SK-N-SH treated with all-trans-retinoic acid at 6 μM for 48 hours (cell line): ENCODE measurements around the gene DUSP18.

Experiments
- ATAC-seq: fragments of 200-7000 bp; cut with Tn5 transposase; 3 replicates; pipeline ENCODE4 v1.9.1; 2020; ENCODE audit warnings: mild to moderate bottlenecking, moderate library complexity
- ARNTL ChIP-seq: fragments of 450-650 bp; formaldehyde crosslinking; IDR thresholded peaks from 2 replicates; pipeline ENCODE4 v1.5.0; 2020; ENCODE audit warnings: low read depth, mild to moderate bottlenecking, moderate library complexity, borderline replicate concordance
- BACH2 ChIP-seq: fragments of 250-450 bp; sonication (Bioruptor Pico); IDR thresholded peaks from 2 replicates; pipeline ENCODE4 v1.9.0; 2021; ENCODE audit warnings: mild to moderate bottlenecking, borderline replicate concordance
- CSDC2 ChIP-seq: fragments of 250-450 bp; sonication (Bioruptor Pico); IDR thresholded peaks from 2 replicates; pipeline ENCODE4 v1.5.0; 2020; ENCODE audit warnings: mild to moderate bottlenecking, moderate library complexity
- ESRRG ChIP-seq: fragments of 250-450 bp; sonication (Bioruptor Pico); IDR thresholded peaks from 2 replicates; pipeline ENCODE4 v1.6.1; 2021; ENCODE audit warnings: mild to moderate bottlenecking
- GLIS3 ChIP-seq: fragments of 250-450 bp; sonication (Bioruptor Pico); IDR thresholded peaks from 2 replicates; pipeline ENCODE4 v1.5.0; 2020; ENCODE audit warnings: mild to moderate bottlenecking, moderate library complexity
- ISL1 ChIP-seq: fragments of 250-450 bp; sonication (Bioruptor Pico); IDR thresholded peaks from 2 replicates; pipeline ENCODE4 v2.1.2; 2022; ENCODE audit warnings: mild to moderate bottlenecking, moderate library complexity
- OSR1 ChIP-seq: fragments of 250-450 bp; sonication (Bioruptor Pico); IDR thresholded peaks from 2 replicates; pipeline ENCODE4 v1.8.0; 2022; ENCODE audit warnings: moderate library complexity, mild to moderate bottlenecking, inconsistent platforms
- PPARA ChIP-seq: fragments of 250-450 bp; sonication (Bioruptor Pico); IDR thresholded peaks from 2 replicates; pipeline ENCODE4 v1.5.0; 2020; ENCODE audit warnings: mild to moderate bottlenecking, borderline replicate concordance
- RARB ChIP-seq: fragments of 250-450 bp; sonication (Bioruptor Pico); IDR thresholded peaks from 2 replicates; pipeline ENCODE4 v1.8.0; 2021; ENCODE audit warnings: mild to moderate bottlenecking, moderate library complexity
- SNAI2 ChIP-seq: fragments of 250-450 bp; sonication (Bioruptor Pico); IDR thresholded peaks from 2 replicates; pipeline ENCODE4 v1.5.0; 2020; ENCODE audit warnings: mild to moderate bottlenecking, moderate library complexity
- TCF4 ChIP-seq: fragments of 250-450 bp; sonication (Bioruptor Pico); IDR thresholded peaks from 2 replicates; pipeline ENCODE4 v1.8.0; 2021; ENCODE audit warnings: mild to moderate bottlenecking, moderate library complexity, borderline replicate concordance
- TOX ChIP-seq: fragments of 250-450 bp; sonication (Bioruptor Pico); IDR thresholded peaks from 2 replicates; pipeline ENCODE4 v1.8.0; 2021; ENCODE audit warnings: mild to moderate bottlenecking, moderate library complexity, borderline replicate concordance
- ZFP3 ChIP-seq: fragments of 250-450 bp; sonication (Bioruptor Pico); IDR thresholded peaks from 2 replicates; pipeline ENCODE4 v1.5.0; 2020; ENCODE audit warnings: mild to moderate bottlenecking, moderate library complexity
- ZNF565 ChIP-seq: fragments of 450-650 bp; formaldehyde crosslinking; conservative IDR thresholded peaks from 2 replicates; pipeline ENCODE4 v1.5.0; 2020; ENCODE audit warnings: low read depth, mild to moderate bottlenecking, moderate library complexity
- ZNF70 ChIP-seq: fragments of 450-650 bp; formaldehyde crosslinking; IDR thresholded peaks from 2 replicates; pipeline ENCODE4 v1.5.0; 2020; ENCODE audit warnings: mild to moderate bottlenecking, moderate library complexity
- TF ChIP-seq, protein P1 (sequence below): fragments of 250-450 bp; sonication (Bioruptor Pico); IDR thresholded peaks from 2 replicates; pipeline ENCODE4 v1.5.1; 2020; ENCODE audit warnings: low read depth, mild to moderate bottlenecking, moderate library complexity
- TF ChIP-seq, protein P2 (sequence below): fragments of 250-450 bp; sonication (Bioruptor Pico); IDR thresholded peaks from 2 replicates; pipeline ENCODE4 v1.8.0; 2021; ENCODE audit warnings: low read depth, mild to moderate bottlenecking, moderate library complexity, borderline replicate concordance
- TF ChIP-seq, protein P3 (sequence below): fragments of 250-450 bp; sonication (Bioruptor Pico); IDR thresholded peaks from 2 replicates; pipeline ENCODE4 v1.8.0; 2020; ENCODE audit warnings: mild to moderate bottlenecking, moderate library complexity, borderline replicate concordance
- TF ChIP-seq, protein P4 (sequence below): fragments of 250-450 bp; sonication (Bioruptor Pico); IDR thresholded peaks from 2 replicates; pipeline ENCODE4 v1.5.1; 2021; ENCODE audit warnings: mild to moderate bottlenecking, moderate library complexity
- TF ChIP-seq, protein P5 (sequence below): fragments of 250-450 bp; sonication (Bioruptor Pico); IDR thresholded peaks from 2 replicates; pipeline ENCODE4 v1.5.0; 2020; ENCODE audit warnings: mild to moderate bottlenecking, moderate library complexity

DUSP18 gene

DNA sequence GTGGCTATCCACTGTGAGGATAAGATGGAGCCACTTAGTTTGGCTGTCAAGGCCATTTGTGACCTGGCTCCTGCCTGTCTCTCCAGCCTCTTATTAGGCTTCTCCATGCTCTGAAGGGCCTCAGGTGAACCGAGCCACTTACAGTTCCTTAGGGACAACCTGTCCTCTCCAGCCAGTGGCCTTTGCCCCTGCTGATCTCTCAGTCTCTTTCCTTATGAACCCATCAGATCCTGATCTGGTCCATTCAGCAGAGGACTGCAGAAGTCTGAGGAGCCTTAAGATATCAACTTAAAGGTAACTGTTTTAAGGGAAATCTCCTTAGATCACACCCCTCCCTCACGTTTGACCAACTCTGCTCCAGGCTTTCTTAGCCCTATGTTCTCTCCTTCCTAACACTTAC, 2.4 kb downstream of the DUSP18 start:
- no peak for ATAC-seq
- TF ChIP-seq TOX (CRISPR knock-in tag) (no peak), SNAI2 (CRISPR knock-in tag) (no peak), ZNF565 (CRISPR knock-in tag) (no peak)

- ATAC-seq = no peak
- TF ChIP-seq BACH2 (CRISPR knock-in tag) (no peak), RARB (CRISPR knock-in tag) (no peak), OSR1 (CRISPR knock-in tag) (no peak), PPARA (CRISPR knock-in tag) (no peak), ZFP3 (CRISPR knock-in tag) (no peak), CSDC2 (CRISPR knock-in tag) (no peak), ISL1 (CRISPR knock-in tag) (no peak)
- TF ChIP-seq, protein P1, sequence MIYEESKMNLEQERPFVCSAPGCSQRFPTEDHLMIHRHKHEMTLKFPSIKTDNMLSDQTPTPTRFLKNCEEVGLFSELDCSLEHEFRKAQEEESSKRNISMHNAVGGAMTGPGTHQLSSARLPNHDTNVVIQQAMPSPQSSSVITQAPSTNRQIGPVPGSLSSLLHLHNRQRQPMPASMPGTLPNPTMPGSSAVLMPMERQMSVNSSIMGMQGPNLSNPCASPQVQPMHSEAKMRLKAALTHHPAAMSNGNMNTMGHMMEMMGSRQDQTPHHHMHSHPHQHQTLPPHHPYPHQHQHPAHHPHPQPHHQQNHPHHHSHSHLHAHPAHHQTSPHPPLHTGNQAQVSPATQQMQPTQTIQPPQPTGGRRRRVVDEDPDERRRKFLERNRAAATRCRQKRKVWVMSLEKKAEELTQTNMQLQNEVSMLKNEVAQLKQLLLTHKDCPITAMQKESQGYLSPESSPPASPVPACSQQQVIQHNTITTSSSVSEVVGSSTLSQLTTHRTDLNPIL (CRISPR knock-in tag) = no peak
- TF ChIP-seq, protein P2, sequence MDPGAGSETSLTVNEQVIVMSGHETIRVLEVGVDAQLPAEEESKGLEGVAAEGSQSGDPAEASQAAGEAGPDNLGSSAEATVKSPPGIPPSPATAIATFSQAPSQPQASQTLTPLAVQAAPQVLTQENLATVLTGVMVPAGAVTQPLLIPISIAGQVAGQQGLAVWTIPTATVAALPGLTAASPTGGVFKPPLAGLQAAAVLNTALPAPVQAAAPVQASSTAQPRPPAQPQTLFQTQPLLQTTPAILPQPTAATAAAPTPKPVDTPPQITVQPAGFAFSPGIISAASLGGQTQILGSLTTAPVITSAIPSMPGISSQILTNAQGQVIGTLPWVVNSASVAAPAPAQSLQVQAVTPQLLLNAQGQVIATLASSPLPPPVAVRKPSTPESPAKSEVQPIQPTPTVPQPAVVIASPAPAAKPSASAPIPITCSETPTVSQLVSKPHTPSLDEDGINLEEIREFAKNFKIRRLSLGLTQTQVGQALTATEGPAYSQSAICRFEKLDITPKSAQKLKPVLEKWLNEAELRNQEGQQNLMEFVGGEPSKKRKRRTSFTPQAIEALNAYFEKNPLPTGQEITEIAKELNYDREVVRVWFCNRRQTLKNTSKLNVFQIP (CRISPR knock-in tag) = no peak
- TF ChIP-seq, protein P3, sequence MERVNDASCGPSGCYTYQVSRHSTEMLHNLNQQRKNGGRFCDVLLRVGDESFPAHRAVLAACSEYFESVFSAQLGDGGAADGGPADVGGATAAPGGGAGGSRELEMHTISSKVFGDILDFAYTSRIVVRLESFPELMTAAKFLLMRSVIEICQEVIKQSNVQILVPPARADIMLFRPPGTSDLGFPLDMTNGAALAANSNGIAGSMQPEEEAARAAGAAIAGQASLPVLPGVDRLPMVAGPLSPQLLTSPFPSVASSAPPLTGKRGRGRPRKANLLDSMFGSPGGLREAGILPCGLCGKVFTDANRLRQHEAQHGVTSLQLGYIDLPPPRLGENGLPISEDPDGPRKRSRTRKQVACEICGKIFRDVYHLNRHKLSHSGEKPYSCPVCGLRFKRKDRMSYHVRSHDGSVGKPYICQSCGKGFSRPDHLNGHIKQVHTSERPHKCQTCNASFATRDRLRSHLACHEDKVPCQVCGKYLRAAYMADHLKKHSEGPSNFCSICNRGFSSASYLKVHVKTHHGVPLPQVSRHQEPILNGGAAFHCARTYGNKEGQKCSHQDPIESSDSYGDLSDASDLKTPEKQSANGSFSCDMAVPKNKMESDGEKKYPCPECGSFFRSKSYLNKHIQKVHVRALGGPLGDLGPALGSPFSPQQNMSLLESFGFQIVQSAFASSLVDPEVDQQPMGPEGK = no peak
Observed at GRCh38 chr22:30664798-30665197, 2.9 kb downstream of the DUSP18 start.

DNA sequence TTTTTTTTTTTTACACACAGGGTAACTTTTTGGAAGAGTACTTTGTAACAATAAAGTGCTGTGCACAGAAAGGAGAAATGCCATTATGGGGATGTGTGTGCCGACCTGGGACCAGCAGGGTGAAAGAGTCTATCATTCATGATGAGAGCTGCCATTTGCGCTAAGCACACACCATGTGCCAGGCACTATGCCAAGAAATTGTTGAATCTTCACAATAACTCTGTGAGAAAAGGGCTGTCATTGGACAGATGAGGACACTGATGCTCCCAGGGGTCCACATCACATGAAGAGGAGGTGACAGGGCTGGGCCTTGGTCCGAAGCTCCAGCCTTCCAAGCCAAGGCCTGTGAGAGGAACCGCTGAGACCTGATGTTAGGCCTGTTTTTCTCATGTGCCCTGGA, 5.6 kb downstream of the DUSP18 start:
- TF ChIP-seq PPARA (CRISPR knock-in tag) (no peak), ZFP3 (CRISPR knock-in tag) (no peak), CSDC2 (CRISPR knock-in tag) (no peak), BACH2 (CRISPR knock-in tag) (no peak), ZNF565 (CRISPR knock-in tag) (no peak), TCF4 (no peak), ZNF70 (CRISPR knock-in tag) (no peak), RARB (CRISPR knock-in tag) (no peak), TOX (CRISPR knock-in tag) (no peak), ESRRG (CRISPR knock-in tag) (no peak)
- TF ChIP-seq, protein P4, sequence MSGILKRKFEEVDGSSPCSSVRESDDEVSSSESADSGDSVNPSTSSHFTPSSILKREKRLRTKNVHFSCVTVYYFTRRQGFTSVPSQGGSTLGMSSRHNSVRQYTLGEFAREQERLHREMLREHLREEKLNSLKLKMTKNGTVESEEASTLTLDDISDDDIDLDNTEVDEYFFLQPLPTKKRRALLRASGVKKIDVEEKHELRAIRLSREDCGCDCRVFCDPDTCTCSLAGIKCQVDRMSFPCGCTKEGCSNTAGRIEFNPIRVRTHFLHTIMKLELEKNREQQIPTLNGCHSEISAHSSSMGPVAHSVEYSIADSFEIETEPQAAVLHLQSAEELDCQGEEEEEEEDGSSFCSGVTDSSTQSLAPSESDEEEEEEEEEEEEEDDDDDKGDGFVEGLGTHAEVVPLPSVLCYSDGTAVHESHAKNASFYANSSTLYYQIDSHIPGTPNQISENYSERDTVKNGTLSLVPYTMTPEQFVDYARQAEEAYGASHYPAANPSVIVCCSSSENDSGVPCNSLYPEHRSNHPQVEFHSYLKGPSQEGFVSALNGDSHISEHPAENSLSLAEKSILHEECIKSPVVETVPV (CRISPR knock-in tag) = no peak
- TF ChIP-seq, protein P5, sequence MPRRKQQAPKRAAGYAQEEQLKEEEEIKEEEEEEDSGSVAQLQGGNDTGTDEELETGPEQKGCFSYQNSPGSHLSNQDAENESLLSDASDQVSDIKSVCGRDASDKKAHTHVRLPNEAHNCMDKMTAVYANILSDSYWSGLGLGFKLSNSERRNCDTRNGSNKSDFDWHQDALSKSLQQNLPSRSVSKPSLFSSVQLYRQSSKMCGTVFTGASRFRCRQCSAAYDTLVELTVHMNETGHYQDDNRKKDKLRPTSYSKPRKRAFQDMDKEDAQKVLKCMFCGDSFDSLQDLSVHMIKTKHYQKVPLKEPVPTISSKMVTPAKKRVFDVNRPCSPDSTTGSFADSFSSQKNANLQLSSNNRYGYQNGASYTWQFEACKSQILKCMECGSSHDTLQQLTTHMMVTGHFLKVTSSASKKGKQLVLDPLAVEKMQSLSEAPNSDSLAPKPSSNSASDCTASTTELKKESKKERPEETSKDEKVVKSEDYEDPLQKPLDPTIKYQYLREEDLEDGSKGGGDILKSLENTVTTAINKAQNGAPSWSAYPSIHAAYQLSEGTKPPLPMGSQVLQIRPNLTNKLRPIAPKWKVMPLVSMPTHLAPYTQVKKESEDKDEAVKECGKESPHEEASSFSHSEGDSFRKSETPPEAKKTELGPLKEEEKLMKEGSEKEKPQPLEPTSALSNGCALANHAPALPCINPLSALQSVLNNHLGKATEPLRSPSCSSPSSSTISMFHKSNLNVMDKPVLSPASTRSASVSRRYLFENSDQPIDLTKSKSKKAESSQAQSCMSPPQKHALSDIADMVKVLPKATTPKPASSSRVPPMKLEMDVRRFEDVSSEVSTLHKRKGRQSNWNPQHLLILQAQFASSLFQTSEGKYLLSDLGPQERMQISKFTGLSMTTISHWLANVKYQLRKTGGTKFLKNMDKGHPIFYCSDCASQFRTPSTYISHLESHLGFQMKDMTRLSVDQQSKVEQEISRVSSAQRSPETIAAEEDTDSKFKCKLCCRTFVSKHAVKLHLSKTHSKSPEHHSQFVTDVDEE (CRISPR knock-in tag) = no peak

DNA sequence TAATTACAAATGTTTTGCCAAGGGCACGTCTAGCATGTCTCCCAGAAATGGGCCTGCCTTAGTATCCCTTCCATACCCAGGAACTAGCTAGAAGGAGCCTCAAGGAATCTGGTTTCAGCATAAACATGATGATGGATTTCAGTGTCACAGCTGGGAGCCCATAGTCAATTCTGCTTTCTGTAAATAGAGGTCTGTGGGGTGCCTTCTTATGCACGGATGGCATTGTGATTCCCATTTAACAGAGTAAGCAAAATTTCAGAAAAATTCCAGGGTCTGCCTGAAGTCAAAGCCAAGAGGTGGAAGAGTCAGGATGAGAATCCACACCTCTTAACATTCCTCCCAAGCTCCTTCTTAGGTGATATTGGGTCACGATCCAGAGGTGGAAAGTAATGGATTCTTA, 12.1 kb downstream of the DUSP18 start:
- ATAC-seq = no peak
- TF ChIP-seq, protein P2 (CRISPR knock-in tag) = no peak
- TF ChIP-seq, protein P3 = no peak
- TF ChIP-seq ARNTL (no peak), OSR1 (CRISPR knock-in tag) (no peak), TCF4 (no peak), GLIS3 (no peak)
- TF ChIP-seq, protein P5 (CRISPR knock-in tag) = no peak

More for the DNA sequence above, 5.6 kb downstream of the DUSP18 start:
- no peak for ATAC-seq
